GM19438 (cell line): Measurements from ENCODE around the gene MRPL43.

Experiments
- ATAC-seq: cut with Tn5 transposase; IDR thresholded peaks from one replicate; pipeline ENCODE4 v1.9.1; 2021; ENCODE audit warnings: low read depth; ENCODE audit not compliant: unreplicated experiment

MRPL43 gene

DNA sequence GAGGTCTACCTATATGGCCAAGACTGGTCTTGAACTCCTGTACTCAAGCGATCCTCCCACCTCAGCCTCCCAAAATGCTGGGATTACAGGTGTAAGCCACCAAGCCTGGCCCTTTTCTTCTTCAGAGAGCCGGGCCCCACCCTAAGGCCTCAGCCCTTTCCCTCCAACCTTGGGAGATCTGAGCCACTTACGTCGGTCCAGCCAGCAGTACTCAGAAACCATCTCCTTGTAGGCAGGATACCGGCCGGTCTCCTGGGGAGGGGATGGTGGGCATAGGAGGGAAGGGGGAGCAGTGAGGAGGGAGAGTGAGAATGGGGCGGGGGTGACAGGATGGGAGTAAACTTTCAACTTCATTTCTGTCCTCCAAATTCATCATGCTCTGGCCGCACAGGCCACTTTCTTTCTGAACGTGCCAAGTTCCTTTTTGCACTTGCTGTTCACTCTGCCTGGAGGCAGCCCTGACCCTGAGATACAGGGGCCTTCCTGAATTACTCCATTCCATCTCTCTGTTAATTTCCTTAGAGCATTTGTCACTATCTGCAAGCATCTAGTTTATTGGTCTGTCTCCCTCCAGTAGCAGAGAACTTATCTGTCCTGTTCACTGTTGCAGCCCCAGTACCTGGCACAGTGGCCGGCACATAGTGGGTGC is 33.3 kb upstream of the MRPL43 start:
- ATAC-seq: no peak

- no peak for ATAC-seq
These were observed 32.1 kb upstream of the MRPL43 start for GRCh38 chr10:101019440-101019703.

DNA sequence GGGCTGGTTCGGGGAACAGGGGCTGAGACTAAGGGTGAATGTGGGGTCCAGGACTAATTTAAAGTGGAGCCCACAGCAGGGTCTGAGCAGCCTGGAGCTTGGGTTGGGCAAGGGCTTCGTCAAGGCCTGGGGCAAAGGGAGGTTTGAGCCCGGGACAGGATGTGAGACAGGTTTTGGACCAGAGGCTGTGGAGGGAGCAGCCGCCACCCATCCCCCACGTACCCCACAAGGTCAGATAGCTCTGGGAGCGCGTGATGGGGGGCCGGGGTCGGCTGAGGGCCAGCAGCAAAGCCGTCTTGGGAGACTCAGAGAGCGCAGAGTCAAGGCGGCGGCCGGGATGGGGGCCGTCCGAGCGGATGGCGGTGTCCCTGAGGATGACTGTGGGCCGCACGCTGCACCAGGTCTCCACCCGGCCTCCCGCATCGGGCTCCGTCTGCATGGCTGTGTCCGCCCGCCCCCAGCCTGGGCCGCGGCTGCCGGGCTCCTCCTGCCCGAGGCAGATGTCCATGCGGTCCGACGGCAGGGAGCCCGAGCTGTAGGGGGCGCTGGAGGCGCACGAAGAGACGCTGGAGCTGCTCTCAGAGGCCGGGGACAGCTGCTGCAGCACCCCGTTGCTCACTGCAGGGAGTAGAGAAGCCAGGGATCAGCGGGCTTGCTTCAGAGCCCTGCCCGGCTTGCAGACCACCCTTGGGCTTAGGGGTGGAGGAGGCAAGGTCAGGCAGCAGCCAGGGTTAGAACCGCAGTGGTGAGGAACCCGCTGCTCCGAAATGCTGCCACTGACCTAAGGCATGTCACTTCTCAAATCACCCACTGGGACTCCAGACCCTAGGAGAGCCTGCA is 31.5 kb upstream of the MRPL43 start:
- peak; percentile 61 for ATAC-seq

GRCh38 chr10:101018118-101018599 is 30.9 kb upstream of the MRPL43 start:
- ATAC-seq: peak; percentile 15

DNA sequence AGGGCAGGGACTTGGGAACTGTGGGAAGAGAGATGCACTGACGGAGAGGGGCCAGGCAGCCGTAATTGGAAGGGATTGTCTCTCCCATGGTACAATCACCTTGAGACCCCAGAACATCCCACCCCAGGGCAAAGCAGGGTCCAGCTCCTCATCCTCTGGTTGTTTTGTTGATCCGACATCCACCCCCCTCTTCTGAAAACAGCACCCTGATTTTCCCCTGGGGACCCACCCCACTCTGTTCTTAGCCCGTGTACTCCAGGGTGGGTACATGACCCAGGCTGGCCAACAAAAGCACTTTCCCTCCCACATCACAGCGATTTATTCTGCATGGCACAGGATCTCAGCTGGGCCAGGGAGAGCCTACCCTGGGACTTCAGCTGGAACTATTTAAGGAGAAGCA is 29.5 kb upstream of the MRPL43 start:
- ATAC-seq: no peak

GRCh38 chr10:101015582-101015973 is 28.3 kb upstream of the MRPL43 start:
- no peak for ATAC-seq

- ATAC-seq: no peak
These were observed 27.8 kb upstream of the MRPL43 start for GRCh38 chr10:101014966-101015581.

GRCh38 chr10:101014230-101014884 is 27.1 kb upstream of the MRPL43 start:
- no peak for ATAC-seq

GRCh38 chr10:101013365-101013825 is 26.1 kb upstream of the MRPL43 start:
- ATAC-seq: no peak

- peak; percentile 74 for ATAC-seq
These were observed 25.4 kb upstream of the MRPL43 start for GRCh38 chr10:101012525-101013364.

DNA sequence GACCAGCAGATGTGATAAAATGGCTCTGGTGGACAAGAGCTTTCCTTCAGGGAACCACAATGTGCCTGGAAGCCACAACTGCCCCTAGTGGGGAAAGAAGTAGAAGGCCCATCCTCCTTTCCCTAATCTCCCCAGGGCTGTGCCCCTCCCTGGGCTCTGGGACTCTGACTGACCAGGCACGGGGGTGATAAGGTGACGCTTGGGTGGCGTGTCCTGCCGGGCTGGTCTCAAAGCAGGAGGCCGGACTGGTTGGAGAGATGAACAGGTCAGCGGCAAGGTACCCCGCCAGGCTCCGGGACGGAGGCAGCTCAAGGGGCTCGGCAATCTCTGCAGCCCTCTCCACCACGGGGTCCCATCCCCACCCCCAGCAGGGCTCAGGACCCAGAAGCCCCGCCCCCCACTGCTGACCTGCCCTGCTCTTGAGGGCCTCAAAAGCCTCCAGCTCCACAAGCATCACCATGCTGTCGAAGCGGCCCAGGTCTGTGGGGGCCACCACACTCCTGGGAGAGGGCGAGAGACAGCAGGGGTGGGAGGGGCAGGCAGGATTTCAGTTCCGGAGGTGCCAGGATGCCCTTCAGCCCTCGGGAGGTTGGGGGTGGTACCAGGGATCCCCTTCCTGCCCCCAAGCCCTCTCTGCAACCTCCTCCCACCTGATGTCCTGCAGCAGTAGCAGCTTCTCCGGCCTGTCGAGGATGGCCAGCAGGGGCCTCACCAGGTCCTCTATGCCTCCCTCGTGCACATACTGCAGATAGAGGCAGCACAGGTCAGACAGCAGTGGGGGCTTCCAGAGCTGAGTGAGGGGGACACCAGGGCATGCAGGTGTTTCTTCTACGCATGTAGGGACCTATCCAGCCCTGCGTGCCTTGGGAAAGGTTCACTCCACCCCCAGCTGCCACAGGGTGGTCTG is 24.5 kb upstream of the MRPL43 start:
- no peak for ATAC-seq

- ATAC-seq: no peak
These were observed 23.0 kb upstream of the MRPL43 start for GRCh38 chr10:101010329-101010728.

DNA sequence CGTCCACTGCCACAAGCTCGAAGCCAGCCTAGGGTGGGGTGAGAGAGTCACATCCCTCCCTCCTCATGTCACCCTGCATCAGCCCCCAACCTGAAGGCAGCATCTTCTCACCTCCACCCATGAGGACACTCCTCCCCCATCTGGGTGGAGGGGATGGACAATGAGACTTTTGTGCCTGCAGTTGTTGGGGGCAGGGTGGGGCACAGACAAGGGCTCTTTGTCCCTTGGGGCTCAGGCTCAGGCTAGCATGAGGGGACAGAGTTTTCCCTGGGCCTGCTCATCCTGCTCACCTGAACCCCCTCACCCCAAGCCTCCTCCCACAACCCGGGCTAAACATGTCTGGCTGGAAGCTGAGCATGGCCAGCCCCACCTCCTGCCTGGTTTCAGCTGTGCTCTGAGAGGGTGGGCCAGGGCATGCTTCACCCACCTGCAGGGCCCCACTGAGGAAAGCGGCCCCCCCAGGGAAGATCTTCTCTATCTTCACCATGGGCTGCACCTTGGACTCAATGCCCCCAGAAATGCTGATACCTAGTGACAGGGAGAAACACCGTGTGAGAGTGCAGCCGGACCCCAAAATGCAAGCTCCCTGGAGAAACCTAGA is 21.6 kb upstream of the MRPL43 start:
- no peak for ATAC-seq

DNA sequence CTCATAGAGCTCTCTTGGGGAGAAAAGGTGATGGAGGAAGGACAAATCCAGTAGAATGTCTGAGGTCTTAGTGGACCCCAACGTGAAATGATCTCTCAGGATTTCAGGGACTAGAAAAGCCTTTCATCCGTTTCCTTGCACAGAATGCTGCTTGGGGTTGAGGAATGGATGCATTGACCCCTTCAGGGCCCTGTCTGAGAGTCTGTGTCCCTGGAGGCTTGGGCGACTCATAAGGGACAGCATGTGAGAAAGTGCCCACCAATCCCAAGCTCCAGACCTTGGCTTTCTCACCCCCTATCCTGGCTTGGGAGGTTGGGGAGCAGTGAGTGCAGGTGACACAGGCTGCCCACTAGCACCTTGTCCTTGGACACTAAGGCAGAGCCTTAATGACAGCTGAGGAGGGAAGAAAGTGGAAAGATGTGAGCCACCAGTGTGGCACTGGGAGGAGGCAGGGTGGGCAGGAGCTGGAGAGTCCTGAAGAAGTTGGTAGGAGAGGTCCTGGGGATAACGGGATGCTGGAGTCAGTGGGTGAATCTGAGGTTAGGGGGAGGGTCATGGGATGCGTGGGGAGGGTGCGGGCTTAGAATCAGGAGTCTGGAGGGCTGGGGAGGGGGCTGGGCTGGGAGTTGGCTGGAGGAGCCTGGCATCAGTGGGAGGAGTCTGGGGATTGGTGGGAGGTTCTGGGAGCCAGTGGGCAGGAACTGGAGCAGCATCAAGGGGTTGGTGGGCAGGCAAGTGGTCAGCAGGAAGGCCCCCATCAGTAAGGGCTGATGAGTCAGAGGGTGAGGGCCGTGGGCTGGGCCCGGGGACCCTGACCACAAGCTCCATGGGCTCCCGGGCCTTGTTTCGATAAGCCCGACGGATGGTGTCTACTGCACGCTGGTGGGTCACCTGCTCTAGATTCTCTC is 20.9 kb upstream of the MRPL43 start:
- no peak for ATAC-seq

DNA sequence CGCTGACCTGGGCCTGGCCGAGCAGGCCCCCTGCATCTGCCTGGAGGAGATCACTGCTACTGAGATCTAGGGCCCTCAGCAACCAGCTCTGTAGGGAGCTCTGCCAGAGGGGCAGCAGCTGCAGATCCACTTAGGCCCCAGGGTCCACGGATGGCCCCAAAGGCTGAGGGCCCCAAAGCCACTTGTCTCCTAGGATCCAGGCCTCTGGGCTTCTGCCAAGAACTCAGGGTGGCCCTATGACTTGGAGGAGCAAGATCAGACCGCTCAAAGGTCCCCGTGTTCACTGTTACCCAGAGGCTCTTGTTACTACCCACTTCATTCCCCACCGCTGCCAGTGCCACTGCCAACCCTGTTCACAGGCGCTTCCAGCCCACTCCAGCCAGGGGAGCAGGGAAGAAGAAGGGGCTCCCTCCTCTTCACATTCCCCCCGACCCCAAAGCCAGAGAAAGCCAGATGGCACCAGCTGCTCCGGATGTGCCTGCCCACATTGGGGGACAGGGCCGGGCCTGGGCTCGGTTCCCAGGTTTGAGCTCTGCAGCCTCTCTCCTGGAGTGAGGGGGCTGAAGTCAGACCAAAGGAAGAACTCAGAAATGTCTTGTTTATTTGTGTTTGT is 19.9 kb upstream of the MRPL43 start:
- ATAC-seq: no peak

DNA sequence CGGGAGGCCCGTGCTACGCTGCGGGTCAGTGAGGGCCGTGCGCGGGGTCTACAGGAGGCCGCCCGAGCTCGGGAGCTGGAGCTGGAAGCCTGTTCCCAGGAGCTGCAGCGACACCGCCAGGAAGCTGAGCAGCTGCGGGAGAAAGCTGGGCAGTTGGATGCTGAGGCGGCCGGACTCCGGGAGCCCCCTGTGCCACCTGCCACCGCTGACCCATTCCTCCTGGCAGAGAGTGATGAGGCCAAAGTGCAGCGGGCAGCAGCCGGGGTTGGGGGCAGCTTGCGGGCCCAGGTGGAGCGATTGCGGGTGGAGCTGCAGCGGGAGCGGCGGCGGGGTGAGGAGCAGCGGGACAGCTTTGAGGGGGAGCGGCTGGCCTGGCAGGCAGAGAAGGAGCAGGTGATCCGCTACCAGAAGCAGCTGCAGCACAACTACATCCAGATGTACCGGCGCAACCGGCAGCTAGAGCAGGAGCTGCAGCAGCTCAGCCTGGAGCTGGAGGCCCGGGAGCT is 19.3 kb upstream of the MRPL43 start:
- ATAC-seq: no peak

- ATAC-seq: no peak
These were observed 18.7 kb upstream of the MRPL43 start for GRCh38 chr10:101005869-101006567.
